ENCODE data around the gene PEX12.

GRCh38 chr17:35614810-35615209, 36.4 kb upstream of the PEX12 start:
- TF ChIP-seq, protein P1, sequence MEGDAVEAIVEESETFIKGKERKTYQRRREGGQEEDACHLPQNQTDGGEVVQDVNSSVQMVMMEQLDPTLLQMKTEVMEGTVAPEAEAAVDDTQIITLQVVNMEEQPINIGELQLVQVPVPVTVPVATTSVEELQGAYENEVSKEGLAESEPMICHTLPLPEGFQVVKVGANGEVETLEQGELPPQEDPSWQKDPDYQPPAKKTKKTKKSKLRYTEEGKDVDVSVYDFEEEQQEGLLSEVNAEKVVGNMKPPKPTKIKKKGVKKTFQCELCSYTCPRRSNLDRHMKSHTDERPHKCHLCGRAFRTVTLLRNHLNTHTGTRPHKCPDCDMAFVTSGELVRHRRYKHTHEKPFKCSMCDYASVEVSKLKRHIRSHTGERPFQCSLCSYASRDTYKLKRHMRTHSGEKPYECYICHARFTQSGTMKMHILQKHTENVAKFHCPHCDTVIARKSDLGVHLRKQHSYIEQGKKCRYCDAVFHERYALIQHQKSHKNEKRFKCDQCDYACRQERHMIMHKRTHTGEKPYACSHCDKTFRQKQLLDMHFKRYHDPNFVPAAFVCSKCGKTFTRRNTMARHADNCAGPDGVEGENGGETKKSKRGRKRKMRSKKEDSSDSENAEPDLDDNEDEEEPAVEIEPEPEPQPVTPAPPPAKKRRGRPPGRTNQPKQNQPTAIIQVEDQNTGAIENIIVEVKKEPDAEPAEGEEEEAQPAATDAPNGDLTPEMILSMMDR (IDR thresholded peaks at IDR 0.05) = no peak
- no peak for TF ChIP-seq POLR2A (IDR thresholded peaks at IDR 0.05)

All from adrenal gland (tissue), 5 donors.